ENCODE results near the gene PDLIM5.

The PDLIM5 gene

DNA sequence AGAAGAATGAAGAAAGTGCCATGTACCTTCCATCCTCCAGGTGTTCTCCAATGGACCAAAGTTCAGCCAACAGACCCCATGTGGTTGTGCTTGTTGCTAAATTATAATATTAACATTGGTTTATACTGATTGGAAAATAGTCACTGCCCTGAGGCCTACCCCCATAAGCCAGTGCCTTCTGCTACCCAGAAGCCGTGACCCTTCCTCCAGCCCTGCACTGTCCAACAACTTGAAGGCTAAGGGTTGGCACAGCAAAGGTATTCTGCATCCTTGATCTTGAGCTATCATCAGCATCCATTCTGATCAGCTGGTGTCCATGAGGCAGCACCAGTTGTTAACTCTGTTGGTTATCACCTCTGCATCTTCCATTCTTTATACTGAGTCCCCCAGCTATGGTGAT lies 239.8 kb downstream of the PDLIM5 start:
- Histone ChIP-seq H3K4me3 (ENCODE audit: low read length, poor library complexity, severe bottlenecking) (no peak overlapping the region), H3K9me2 (replicated peaks; ENCODE audit: low read depth, low read length) (no peaks in the 10 kb centered on the region), H3K36me3 (ENCODE audit: insufficient read depth, low read length) (no peaks in the 10 kb centered on the region), H4K20me1 (ENCODE audit: insufficient read depth, low read length, poor library complexity, severe bottlenecking) (no peaks in the 10 kb centered on the region), H3K79me2 (ENCODE audit: insufficient read depth, low read length) (no peaks in the 10 kb centered on the region), H3K4me2 (ENCODE audit: low read depth, low read length, poor library complexity, severe bottlenecking) (no peak overlapping the region), H3K4me1 (ENCODE audit: insufficient read depth, low read length, poor library complexity, severe bottlenecking) (no peaks in the 10 kb centered on the region), H3K9ac (ENCODE audit: low read depth, low read length, poor library complexity, severe bottlenecking) (no peak overlapping the region), H3F3A (ENCODE audit: low read depth) (no peaks in the 10 kb centered on the region), H3K9me3 (ENCODE audit: insufficient read depth, low read depth, low read length) (no peaks in the 10 kb centered on the region), H3K27me3 (ENCODE audit: insufficient read depth, low read length, poor library complexity, severe bottlenecking) (no peaks in the 10 kb centered on the region), H2AFZ (ENCODE audit: low read length) (no peak overlapping the region)
- no peak for TF ChIP-seq EZH2phosphoT487 (IDR thresholded peaks at IDR 0.05; ENCODE audit: borderline replicate concordance)
- TF ChIP-seq, protein P1, sequence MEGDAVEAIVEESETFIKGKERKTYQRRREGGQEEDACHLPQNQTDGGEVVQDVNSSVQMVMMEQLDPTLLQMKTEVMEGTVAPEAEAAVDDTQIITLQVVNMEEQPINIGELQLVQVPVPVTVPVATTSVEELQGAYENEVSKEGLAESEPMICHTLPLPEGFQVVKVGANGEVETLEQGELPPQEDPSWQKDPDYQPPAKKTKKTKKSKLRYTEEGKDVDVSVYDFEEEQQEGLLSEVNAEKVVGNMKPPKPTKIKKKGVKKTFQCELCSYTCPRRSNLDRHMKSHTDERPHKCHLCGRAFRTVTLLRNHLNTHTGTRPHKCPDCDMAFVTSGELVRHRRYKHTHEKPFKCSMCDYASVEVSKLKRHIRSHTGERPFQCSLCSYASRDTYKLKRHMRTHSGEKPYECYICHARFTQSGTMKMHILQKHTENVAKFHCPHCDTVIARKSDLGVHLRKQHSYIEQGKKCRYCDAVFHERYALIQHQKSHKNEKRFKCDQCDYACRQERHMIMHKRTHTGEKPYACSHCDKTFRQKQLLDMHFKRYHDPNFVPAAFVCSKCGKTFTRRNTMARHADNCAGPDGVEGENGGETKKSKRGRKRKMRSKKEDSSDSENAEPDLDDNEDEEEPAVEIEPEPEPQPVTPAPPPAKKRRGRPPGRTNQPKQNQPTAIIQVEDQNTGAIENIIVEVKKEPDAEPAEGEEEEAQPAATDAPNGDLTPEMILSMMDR (conservative IDR thresholded peaks at IDR 0.05; ENCODE audit: low read length), result no peak

DNA sequence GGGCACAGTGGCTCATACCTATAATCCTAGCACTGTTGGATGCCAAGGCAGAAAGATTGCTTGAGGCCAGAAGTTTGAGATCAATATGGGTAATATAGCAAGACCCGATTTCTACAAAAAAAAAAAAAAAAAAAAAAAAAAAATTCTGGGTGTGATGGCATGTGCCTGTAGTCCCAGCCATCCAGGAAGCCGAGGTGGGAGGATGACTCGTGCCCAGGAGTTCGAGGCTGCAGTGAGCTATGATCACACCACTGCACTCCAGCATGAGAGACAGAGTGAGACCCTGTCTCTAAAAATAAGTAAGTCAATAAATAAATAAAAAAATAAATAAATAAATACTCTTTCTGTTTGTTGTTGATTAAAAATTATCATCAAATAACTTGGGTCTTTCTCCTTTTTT lies 243.6 kb downstream of the PDLIM5 start:
- no peaks in the 10 kb centered on the region for H3K9me3 ChIP-seq (ENCODE audit: insufficient read depth, low read depth, low read length)
- H3K4me1 ChIP-seq (ENCODE audit: insufficient read depth, low read length, poor library complexity, severe bottlenecking), result no peaks in the 10 kb centered on the region
- H3K27me3 ChIP-seq (ENCODE audit: insufficient read depth, low read length, poor library complexity, severe bottlenecking), result no peaks in the 10 kb centered on the region
- H3K4me3 ChIP-seq (ENCODE audit: low read length, poor library complexity, severe bottlenecking), result no peak overlapping the region
- H2AFZ ChIP-seq (ENCODE audit: low read length), result no peak overlapping the region
- H3K4me2 ChIP-seq (ENCODE audit: low read depth, low read length, poor library complexity, severe bottlenecking), result no peak overlapping the region
- H3K79me2 ChIP-seq (ENCODE audit: insufficient read depth, low read length), result no peaks in the 10 kb centered on the region
- no peak for TF ChIP-seq EZH2phosphoT487 (IDR thresholded peaks at IDR 0.05; ENCODE audit: borderline replicate concordance)
- TF ChIP-seq, protein P1 (conservative IDR thresholded peaks at IDR 0.05; ENCODE audit: low read length), result no peak
- H3F3A ChIP-seq (ENCODE audit: low read depth), result no peaks in the 10 kb centered on the region
- no peaks in the 10 kb centered on the region for H4K20me1 ChIP-seq (ENCODE audit: insufficient read depth, low read length, poor library complexity, severe bottlenecking)
- H3K9me2 ChIP-seq (replicated peaks; ENCODE audit: low read depth, low read length), result no peaks in the 10 kb centered on the region
- no peak overlapping the region for H3K9ac ChIP-seq (ENCODE audit: low read depth, low read length, poor library complexity, severe bottlenecking)
- H3K36me3 ChIP-seq (ENCODE audit: insufficient read depth, low read length), result no peaks in the 10 kb centered on the region

DNA sequence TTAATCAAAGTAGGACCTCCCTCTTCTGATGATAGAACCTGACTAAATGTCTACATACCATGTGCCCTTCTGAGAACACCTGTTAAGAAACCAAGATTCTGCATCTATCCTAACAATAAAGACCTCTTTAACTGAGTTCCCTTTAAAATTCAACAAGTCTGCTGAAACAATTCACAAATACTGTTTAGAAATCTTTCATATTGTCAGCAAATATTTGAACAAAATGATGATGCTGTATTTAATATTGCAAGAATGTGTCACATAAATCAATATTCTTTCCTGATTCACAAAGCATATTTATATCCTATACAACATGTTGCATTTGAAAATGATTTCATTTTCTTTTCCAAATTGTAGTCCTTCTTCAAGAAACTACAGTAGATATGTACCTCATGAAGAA lies 246.4 kb downstream of the PDLIM5 start:
- Histone ChIP-seq H3K4me2 (ENCODE audit: low read depth, low read length, poor library complexity, severe bottlenecking) (no peak overlapping the region), H4K20me1 (ENCODE audit: insufficient read depth, low read length, poor library complexity, severe bottlenecking) (no peaks in the 10 kb centered on the region), H3K27me3 (ENCODE audit: insufficient read depth, low read length, poor library complexity, severe bottlenecking) (no peaks in the 10 kb centered on the region), H3K4me1 (ENCODE audit: insufficient read depth, low read length, poor library complexity, severe bottlenecking) (no peaks in the 10 kb centered on the region), H3K9ac (ENCODE audit: low read depth, low read length, poor library complexity, severe bottlenecking) (no peak overlapping the region), H3K4me3 (ENCODE audit: low read length, poor library complexity, severe bottlenecking) (no peak overlapping the region), H3F3A (ENCODE audit: low read depth) (no peaks in the 10 kb centered on the region), H3K36me3 (ENCODE audit: insufficient read depth, low read length) (no peaks in the 10 kb centered on the region), H3K79me2 (ENCODE audit: insufficient read depth, low read length) (no peaks in the 10 kb centered on the region), H3K9me2 (replicated peaks; ENCODE audit: low read depth, low read length) (no peaks in the 10 kb centered on the region), H3K9me3 (ENCODE audit: insufficient read depth, low read depth, low read length) (no peaks in the 10 kb centered on the region), H2AFZ (ENCODE audit: low read length) (no peak overlapping the region)
- TF ChIP-seq, protein P1 (conservative IDR thresholded peaks at IDR 0.05; ENCODE audit: low read length), result no peak
- TF ChIP-seq EZH2phosphoT487 (IDR thresholded peaks at IDR 0.05; ENCODE audit: borderline replicate concordance), result no peak
